GM18517 (cell line): ENCODE results near the gene KRT15.

Experiments used
- ATAC-seq: cut with Tn5 transposase; IDR thresholded peaks from one replicate; pipeline ENCODE4 v1.9.1; 2021; ENCODE audit warnings: mild to moderate bottlenecking, moderate library complexity; ENCODE audit not compliant: unreplicated experiment

The KRT15 gene

DNA sequence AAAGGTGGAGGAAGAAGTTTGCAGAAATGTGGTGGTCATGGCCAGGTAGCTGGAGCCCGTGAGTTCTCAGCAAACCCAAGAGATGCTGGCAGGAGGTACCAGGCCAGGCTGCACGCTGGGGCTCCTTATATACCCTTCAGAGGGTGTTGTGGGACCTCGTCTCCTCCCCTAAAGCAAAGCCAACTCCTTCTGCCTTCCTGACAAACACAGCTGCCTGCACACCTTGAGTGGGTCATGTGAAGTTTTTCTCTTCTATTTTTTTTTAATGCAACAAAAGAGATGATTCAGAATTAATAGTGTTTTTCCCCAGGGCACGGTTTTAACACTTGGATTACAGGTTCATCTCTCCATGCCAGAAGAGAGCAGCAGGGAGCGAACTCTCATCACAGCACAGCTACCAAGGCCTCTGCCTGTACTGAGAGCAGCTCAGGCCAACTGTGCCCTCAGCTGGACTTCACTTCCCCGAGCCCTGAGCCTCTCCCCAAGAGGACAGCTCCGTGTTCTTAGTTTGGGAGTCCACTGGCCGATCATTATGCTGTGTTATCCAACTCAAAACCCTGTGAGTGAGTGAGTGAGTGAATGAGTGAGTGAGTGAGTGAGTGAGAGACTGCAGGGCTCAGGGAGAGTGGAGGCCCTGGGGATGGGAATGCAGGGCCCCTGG lies at the start of gene KRT15:
Gene KRT15 (minus strand): TSS at position 102 of the 661 bp plus-strand sequence. CDS start 63 bp downstream, at position 39.
- no peak for ATAC-seq

GRCh38 chr17:41567317-41567716 lies 48.6 kb upstream of the KRT15 start:
- ATAC-seq, result no peak

GRCh38 chr17:41565338-41565737 lies 46.6 kb upstream of the KRT15 start:
- ATAC-seq, result no peak

GRCh38 chr17:41563607-41564170 lies 45.0 kb upstream of the KRT15 start:
- ATAC-seq, result no peak

GRCh38 chr17:41561554-41561953 lies 42.9 kb upstream of the KRT15 start:
- no peak for ATAC-seq

GRCh38 chr17:41559548-41559947 lies 40.9 kb upstream of the KRT15 start:
- no peak for ATAC-seq

DNA sequence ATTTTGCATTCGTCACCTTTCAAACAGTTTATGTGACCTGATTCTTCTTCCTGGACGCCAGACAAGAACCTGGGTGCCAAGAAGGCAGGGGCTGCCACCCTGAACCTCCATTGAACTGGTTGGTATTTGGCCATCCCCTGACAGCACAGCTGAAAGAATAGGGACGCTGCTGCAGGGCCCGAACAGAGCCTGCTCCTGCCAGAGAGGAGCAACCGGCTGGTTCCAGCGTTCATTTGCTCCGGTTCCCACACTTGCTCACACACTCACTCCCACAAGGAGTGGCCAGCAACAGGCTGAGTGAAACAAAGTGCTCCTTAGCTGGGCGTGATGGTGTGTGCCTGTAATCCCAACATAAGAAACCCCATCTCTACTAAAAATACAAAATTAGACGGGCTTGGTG lies 38.2 kb upstream of the KRT15 start:
- ATAC-seq, result no peak

GRCh38 chr17:41556306-41556705 lies 37.6 kb upstream of the KRT15 start:
- ATAC-seq, result no peak

GRCh38 chr17:41555105-41555887 lies 36.6 kb upstream of the KRT15 start:
- no peak for ATAC-seq

GRCh38 chr17:41553987-41554680 lies 35.4 kb upstream of the KRT15 start:
- ATAC-seq, result no peak

DNA sequence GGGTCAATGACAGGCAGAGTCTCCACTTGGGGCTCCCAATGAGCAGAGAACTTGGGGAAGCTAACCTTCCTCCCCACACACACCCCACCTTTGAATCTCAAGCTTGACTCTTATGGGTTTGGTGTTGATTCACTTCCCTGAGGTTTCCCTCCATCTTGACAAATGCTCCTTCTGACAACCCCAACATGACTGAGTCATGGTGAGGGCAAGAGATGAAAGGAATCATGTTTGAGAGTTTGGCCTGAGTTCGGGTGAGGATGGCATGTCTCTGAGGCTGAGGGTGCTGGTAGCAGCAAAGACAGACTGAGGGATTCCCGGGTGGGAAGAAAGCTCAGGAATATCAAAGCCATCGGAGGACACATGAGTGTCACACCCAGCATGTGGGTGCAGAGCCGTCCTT lies 34.5 kb upstream of the KRT15 start:
- ATAC-seq, result no peak

DNA sequence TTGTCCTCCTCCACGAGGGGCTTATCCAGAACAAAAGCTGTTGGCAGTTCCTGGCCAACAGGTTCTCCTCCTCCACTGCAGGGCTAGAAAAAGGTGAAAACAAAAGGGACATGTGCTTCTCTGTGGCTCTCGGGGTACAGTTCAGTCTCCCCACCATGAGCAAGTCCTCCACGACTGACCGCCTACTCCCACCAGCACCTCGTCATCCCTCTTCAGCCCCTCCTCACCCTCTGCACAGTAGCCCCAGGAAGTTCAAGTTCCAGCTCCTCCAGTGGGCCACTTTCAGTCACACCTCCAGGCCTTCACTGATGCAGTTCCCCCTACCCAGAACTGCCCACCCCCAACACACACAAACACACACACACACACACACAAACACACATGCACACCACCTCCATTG lies 33.8 kb upstream of the KRT15 start:
- no peak for ATAC-seq

DNA sequence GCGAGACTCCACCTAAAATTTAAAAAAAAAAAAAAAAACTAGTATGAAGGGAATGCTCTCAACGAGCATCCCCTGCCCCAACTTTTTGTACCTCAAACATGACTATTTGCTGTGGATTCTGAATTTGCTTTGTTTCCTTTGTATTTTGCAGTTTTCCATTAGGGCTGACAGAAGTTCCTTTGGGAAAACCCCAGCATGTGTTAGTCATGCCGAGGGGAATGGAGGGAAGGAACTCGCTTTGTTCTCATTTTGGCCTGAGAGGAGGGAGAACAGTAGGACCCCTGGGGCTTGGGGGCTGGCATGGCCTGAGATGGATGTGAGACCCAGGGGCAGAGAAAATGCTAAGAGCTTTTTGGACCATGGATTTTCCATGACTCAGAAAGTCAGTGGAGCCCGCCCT lies 32.7 kb upstream of the KRT15 start:
- no peak for ATAC-seq

DNA sequence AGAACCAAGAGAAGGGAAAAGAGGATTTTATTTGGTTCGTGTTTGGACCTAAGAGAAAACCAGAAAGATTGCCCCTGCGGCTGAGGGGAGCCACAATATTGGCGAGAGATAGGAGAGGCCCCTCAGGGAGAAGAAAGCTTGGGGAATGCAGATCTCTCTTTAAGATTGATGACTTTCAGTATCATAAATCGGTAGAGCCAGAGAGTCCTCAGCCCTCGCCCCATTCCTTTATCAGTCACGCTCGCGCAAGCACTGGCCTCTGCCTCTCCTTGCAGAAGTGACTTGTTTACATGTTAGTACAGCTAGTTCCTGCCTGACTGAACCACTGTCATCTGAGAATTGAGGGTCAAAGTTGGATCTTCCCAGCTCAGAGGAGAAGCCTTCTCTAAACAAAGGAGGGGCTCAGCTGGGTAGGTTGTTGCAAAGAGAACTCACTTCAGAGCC lies 30.9 kb upstream of the KRT15 start:
- no peak for ATAC-seq

DNA sequence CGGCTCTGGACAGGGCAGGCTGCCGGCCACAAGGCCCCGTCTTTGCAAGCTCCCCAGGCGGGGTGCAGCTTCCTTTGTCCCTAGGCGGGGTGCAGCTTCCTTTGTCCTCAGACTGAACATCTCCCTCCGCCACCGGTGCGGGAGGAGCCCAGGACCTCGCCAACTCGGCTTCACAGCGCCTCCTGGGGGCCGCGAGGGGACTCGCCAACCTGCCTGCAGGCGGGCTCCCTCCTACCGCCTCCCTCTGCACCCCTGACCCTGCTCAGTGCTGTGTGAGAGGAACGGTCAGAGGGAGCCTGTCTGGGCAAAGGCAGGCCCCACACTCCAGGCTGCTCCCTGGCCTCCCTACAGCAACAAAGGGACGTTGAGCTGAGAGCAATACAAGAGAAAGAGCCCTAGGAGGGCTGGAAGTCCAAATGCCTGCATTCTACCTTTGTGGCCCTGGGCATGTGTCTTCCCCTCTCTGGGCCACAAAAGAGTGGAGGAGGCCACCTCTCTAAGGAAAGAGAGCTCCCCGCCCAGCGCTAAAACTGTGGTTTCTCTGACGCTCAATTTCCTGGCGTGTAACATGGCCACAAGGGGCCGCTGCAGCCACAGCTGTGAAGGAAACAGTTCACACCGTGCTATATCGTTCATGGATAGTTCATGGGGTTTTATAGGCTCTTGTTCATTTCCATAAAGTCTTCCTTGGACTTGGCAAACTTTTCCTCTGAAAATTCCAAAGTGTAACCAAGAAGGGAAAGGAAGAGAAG lies 30.3 kb upstream of the KRT15 start:
- ATAC-seq, result no peak

GRCh38 chr17:41547921-41548843 lies 29.5 kb upstream of the KRT15 start:
- no peak for ATAC-seq

DNA sequence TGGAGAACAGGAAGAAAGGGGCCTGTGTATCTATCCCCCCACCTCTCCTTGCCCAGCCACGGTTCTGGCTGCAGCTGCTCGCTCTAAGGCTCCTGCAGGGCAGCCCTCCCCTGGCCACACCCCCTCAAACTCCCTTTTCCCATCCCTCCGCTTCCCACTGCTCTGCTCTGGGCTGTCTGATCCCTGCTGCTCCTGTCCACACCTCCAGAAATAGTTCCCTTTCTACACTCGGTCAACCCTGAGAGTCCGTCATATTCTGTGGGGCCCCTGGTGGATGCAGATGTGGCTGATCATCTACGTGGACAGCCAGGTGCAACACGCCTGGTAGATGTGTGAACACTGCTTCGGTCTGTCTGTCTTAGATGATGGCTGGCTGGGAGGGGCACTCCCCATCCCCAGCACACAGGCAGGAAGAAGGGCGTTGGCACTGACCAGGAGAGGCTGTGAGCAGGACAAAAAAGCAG lies 28.7 kb upstream of the KRT15 start:
- ATAC-seq, result no peak

- ATAC-seq, result no peak
Observed at GRCh38 chr17:41546819-41547218, 28.1 kb upstream of the KRT15 start.

DNA sequence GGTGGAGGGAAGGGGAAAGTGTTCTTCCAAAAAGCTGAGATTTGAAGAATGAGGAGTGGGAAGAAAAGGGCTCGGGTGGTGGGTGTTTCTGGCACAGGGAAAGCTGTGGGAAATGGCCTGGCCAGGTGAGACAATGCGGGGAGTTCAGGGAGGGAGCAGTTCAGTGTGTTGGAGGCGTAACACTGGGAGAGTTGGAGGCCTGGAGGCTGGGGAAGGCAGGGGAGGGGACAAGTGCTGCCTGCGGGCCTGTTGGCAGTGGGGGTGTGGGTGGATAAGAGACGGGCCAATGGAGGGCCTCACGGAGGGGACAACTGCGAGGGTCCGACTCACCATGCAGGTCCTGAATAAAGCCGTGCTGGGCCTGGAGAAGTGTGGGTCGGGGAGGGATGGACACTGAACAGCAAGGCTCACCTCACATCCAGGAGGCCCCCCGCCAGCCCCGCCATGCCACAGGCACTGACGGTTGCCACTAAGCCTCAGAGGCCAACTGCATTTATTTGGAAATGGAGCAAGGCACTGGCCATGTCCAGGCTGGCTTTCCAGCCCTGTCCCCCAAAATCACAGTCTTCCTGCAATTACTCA lies 27.2 kb upstream of the KRT15 start:
- ATAC-seq, result no peak
